Mesenchymal stem cell (in vitro differentiated cells and primary cell): ENCODE measurements around the gene CYP19A1.

Experiments used
- DNase-seq: peaks from one replicate; pipeline ENCODE4 v3.0.0-alpha.2; 2013
- H2AFZ ChIP-seq: one replicate; pipeline ENCODE4 v1.6.1; 2013; ENCODE audit warnings: low read depth, mild to moderate bottlenecking, control low read depth, inconsistent platforms, low read length, moderate library complexity
- H2AK5ac ChIP-seq: 2 replicates; pipeline ENCODE4 v1.6.1; 2013; ENCODE audit warnings: low read length, moderate library complexity, mild to moderate bottlenecking, inconsistent platforms; ENCODE audit not compliant: severe bottlenecking
- H2BK120ac ChIP-seq: one replicate; pipeline ENCODE4 v1.6.1; 2013; ENCODE audit warnings: low read depth, mild to moderate bottlenecking, inconsistent platforms, low read length, moderate library complexity
- H2BK12ac ChIP-seq, 2 experiments: one replicate each; pipeline ENCODE4 v1.6.1; 2013; ENCODE audit warnings: inconsistent platforms in 2 of 2, low read length in 2 of 2, mild to moderate bottlenecking in 2 of 2, moderate library complexity in 2 of 2, control low read depth in 1 of 2
- H2BK15ac ChIP-seq: one replicate; pipeline ENCODE4 v1.6.1; 2013; ENCODE audit warnings: mild to moderate bottlenecking, low read depth, inconsistent platforms; ENCODE audit not compliant: poor library complexity, severe bottlenecking
- H2BK5ac ChIP-seq: 2 replicates; pipeline ENCODE4 v1.6.1; 2013; ENCODE audit warnings: low read depth, mild to moderate bottlenecking, low read length, control low read depth, inconsistent platforms; ENCODE audit not compliant: poor library complexity, severe bottlenecking
- H3K14ac ChIP-seq, 2 experiments: one replicate each; pipeline ENCODE4 v1.6.1; 2013; ENCODE audit warnings: inconsistent platforms in 2 of 2, low read length in 2 of 2, control low read depth in 1 of 2, mild to moderate bottlenecking in 1 of 2, moderate library complexity in 1 of 2
- H3K18ac ChIP-seq, 2 experiments: one replicate each; pipeline ENCODE4 v1.6.1; 2013; ENCODE audit warnings: inconsistent platforms in 2 of 2, low read length in 2 of 2, control low read depth in 1 of 2, low read depth in 1 of 2, mild to moderate bottlenecking in 1 of 2
- H3K23ac ChIP-seq, 2 experiments: one replicate each; pipeline ENCODE4 v1.6.1; 2013; ENCODE audit warnings: inconsistent platforms in 2 of 2, low read length in 2 of 2, mild to moderate bottlenecking in 2 of 2, moderate library complexity in 2 of 2, control low read depth in 1 of 2
- H3K27ac ChIP-seq: 2 replicates; pipeline ENCODE4 v1.5.1; 2013; ENCODE audit warnings: mild to moderate bottlenecking, moderate library complexity, low read length, control low read depth, inconsistent platforms; ENCODE audit not compliant: poor library complexity, severe bottlenecking
- H3K27me3 ChIP-seq, 2 experiments: 2 replicates each; pipeline versions ENCODE4 v1.6.1 to v1.7.0; 2013; ENCODE audit warnings: low read length in 2 of 2, mild to moderate bottlenecking in 2 of 2, moderate library complexity in 2 of 2, control low read depth in 1 of 2, inconsistent platforms in 1 of 2; ENCODE audit not compliant: control insufficient read depth in 1 of 2, insufficient read depth in 1 of 2
- H3K36me3 ChIP-seq, 2 experiments: 2 replicates each; pipeline versions ENCODE4 v1.6.1 to v1.7.0; 2013; ENCODE audit warnings: low read length in 2 of 2, control low read depth in 1 of 2, inconsistent platforms in 1 of 2, low read depth in 1 of 2, mild to moderate bottlenecking in 1 of 2; ENCODE audit not compliant: insufficient read depth in 2 of 2, control insufficient read depth in 1 of 2
- H3K4ac ChIP-seq, 2 experiments: one replicate each; pipeline ENCODE4 v1.6.1; 2013; ENCODE audit warnings: inconsistent platforms in 2 of 2, low read length in 2 of 2, mild to moderate bottlenecking in 2 of 2, moderate library complexity in 2 of 2, control low read depth in 1 of 2, low read depth in 1 of 2
- H3K4me1 ChIP-seq: 2 replicates; pipeline ENCODE4 v1.6.1; 2013; ENCODE audit warnings: low read depth, low read length, control low read depth; ENCODE audit not compliant: control insufficient read depth, insufficient read depth
- H3K4me2 ChIP-seq: 2 replicates; pipeline ENCODE4 v1.6.1; 2013; ENCODE audit warnings: low read length, mild to moderate bottlenecking, inconsistent platforms; ENCODE audit not compliant: poor library complexity, severe bottlenecking
- H3K4me3 ChIP-seq, 2 experiments: 2 replicates each; pipeline versions ENCODE4 v1.5.1 to v1.7.0; 2013; ENCODE audit warnings: low read length in 2 of 2, mild to moderate bottlenecking in 2 of 2, control low read depth in 1 of 2, low read depth in 1 of 2; ENCODE audit not compliant: insufficient read depth in 1 of 2
- H3K79me1 ChIP-seq: replicated peaks from 2 replicates; pipeline ENCODE4 v1.6.1; 2013; ENCODE audit warnings: mild to moderate bottlenecking, control low read depth, low read length, inconsistent platforms; ENCODE audit not compliant: poor library complexity, severe bottlenecking
- H3K9ac ChIP-seq: 2 replicates; pipeline ENCODE4 v1.7.0; 2013; ENCODE audit warnings: mild to moderate bottlenecking, low read length, moderate library complexity
- H3K9me3 ChIP-seq: 2 replicates; pipeline ENCODE4 v1.7.0; 2013; ENCODE audit warnings: mild to moderate bottlenecking, low read length; ENCODE audit not compliant: control insufficient read depth
- H4K8ac ChIP-seq: one replicate; pipeline ENCODE4 v1.6.1; 2013; ENCODE audit warnings: inconsistent platforms, mild to moderate bottlenecking, low read length, moderate library complexity
- H4K91ac ChIP-seq: one replicate; pipeline ENCODE4 v1.6.1; 2013; ENCODE audit warnings: mild to moderate bottlenecking, low read length, inconsistent platforms
- WGBS: methylation state at CpG from one replicate; pipeline ENCODE4 v1.1.7; 2013; ENCODE audit warnings: mixed read lengths; 5-methylcytosine and 5-hydroxymethylcytosine counted together

The CYP19A1 gene

DNA sequence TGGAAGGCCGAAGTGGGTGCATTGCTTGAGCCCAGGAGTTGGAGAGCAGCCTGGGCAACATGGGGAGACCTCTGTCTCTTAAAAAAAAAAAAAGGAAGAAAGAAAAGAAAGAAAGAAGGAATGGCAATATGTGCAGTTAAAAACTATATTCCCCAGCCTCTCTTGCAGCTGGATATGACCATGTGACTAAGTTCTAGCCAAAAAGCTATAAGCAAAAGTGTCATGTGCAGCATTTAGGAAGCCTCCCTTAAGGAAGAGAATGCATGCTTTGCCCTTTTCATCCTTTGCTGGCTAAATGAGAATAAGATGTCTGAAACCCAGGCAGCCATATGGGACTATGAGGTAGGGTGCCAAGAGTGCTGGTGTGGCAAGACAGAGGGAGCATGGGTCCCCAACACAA is 21.8 kb downstream of the CYP19A1 start:
- Histone ChIP-seq H3K14ac (no peak overlapping the region), H3K9ac (no peak overlapping the region), H3K27ac (no peak overlapping the region), H4K8ac (no peak overlapping the region), H3K9me3 (no peaks in the 10 kb centered on the region), H3K36me3 (no peaks in the 10 kb centered on the region), H2AK5ac (no peak overlapping the region), H3K4me2 (no peak overlapping the region), H2BK120ac (no peak overlapping the region), H3K23ac (no peak overlapping the region), H3K4ac (no peak overlapping the region), H2BK5ac (no peak overlapping the region), H4K91ac (no peak overlapping the region), H3K27me3 (peaks cover 0 to 6% of the 10 kb centered on the region in 2 experiments), H3K79me1 (no peaks in the 10 kb centered on the region), H2BK15ac (no peak overlapping the region), H3K18ac (no peak overlapping the region), H3K4me3 (no peak overlapping the region), H2BK12ac (no peak overlapping the region), H3K4me1 (no peaks in the 10 kb centered on the region), H2AFZ (no peak overlapping the region)
- WGBS: 55% methylated on average over 1 of the region's 1 CpG
- DNase-seq: no peak

GRCh38 chr15:51315726-51316125 is 22.7 kb downstream of the CYP19A1 start:
- Histone ChIP-seq H2AFZ (no peak overlapping the region), H3K4me2 (no peak overlapping the region), H3K4me1 (no peaks in the 10 kb centered on the region), H4K91ac (no peak overlapping the region), H3K79me1 (no peaks in the 10 kb centered on the region), H3K18ac (no peak overlapping the region), H2BK120ac (no peak overlapping the region), H3K4ac (no peak overlapping the region), H4K8ac (no peak overlapping the region), H3K23ac (no peak overlapping the region), H3K27me3 (peaks cover 0 to 6% of the 10 kb centered on the region in 2 experiments), H3K4me3 (no peak overlapping the region), H2BK5ac (no peak overlapping the region), H3K27ac (no peak overlapping the region), H3K9ac (no peak overlapping the region), H2AK5ac (no peak overlapping the region), H2BK12ac (no peak overlapping the region), H3K9me3 (no peaks in the 10 kb centered on the region), H3K36me3 (no peaks in the 10 kb centered on the region), H3K14ac (no peak overlapping the region), H2BK15ac (no peak overlapping the region)
- 84% methylated on average over 7 of the region's 7 CpGs for WGBS
- DNase-seq: no peak

DNA sequence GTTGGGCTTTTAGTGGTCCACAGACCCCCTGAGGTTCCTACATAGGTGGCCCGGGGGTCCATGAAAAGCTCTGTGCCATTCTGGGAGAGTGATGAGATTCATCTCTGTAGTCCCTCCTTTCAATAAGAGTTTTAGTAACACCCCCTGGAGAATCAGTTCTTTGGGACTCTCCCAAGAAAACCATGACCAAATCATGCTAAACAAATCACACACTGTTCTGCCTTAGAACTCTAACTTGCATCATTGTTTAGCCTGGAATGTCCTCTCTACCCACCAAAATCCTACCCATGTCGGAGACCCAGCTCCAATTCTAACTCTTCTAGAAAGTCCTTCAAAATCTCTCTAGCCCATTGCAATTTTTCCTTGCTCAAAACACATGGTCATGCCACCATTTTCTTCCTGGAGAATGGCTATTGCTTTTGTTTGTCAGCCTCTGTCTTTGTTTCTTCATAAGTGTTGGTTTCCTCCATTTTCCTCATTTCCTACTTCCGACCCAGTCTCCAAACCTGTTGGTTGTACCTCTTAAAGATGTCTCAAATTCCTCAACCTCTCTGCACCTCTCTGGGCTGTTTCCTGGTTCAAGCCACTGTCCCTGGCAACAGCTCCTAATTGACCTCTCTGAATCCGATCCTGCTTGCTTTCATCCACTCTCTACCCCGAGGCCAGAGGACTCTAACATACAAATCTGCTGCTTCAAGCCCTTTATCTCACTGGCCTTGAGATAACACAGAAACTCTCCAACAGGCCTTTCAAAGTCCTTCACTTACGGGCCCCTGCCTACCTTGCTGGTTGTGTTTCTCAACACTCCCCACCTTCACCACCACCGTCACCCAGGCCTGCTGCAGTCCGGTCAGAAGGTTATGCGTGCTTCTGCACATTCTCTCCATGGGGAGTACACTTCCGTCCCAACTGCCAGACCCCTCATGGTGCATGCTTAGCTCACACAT is 23.7 kb downstream of the CYP19A1 start:
- Histone ChIP-seq H2BK12ac (no peak overlapping the region), H2BK15ac (no peak overlapping the region), H3K27ac (no peak overlapping the region), H3K79me1 (no peaks in the 10 kb centered on the region), H3K4ac (no peak overlapping the region), H2AK5ac (no peak overlapping the region), H3K18ac (no peak overlapping the region), H2AFZ (no peak overlapping the region), H3K4me1 (no peaks in the 10 kb centered on the region), H3K36me3 (no peaks in the 10 kb centered on the region), H2BK5ac (no peak overlapping the region), H3K27me3 (peaks cover 0 to 6% of the 10 kb centered on the region in 2 experiments), H3K4me3 (no peak overlapping the region), H2BK120ac (no peak overlapping the region), H3K4me2 (no peak overlapping the region), H3K14ac (no peak overlapping the region), H3K9ac (no peak overlapping the region), H4K8ac (no peak overlapping the region), H3K9me3 (no peaks in the 10 kb centered on the region), H4K91ac (no peak overlapping the region), H3K23ac (no peak overlapping the region)
- DNase-seq: no peak
- 76% methylated on average over 10 of the region's 10 CpGs for WGBS

DNA sequence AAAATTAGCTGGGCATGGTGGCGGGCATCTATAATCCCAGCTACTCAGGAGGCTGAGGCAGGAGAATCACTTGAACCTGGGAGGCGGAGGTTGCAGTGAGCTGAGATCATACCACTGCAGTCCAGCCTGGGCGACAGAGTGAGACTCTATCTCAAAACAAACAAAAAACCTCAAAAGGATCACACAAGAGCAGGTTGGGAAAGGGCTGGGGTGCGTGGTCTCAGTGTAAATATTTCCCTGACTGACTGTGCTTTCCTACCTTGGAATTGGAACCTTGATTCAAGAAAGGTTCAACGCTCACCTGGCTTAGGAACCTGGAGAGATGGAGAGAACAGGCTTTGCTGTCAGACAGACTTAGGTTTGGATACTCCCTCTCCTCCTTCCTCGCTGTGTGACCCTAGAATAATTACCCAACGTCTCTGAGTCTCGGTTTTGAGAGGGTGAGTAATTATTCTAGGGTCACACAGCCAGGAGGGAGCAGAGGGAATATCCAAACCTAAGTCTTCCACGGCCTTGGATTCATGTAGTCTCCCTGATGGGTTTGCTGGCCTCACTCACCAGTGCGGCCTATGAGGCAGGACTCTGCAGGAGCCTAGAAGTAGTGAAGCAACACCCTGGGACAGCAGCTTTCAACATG is 24.6 kb downstream of the CYP19A1 start:
- Histone ChIP-seq H3K18ac (no peak overlapping the region), H2BK12ac (no peak overlapping the region)

More for the DNA sequence above, 24.6 kb downstream of the CYP19A1 start:
- Histone ChIP-seq H3K27me3 (peaks cover 0 to 6% of the 10 kb centered on the region in 2 experiments), H2BK15ac (no peak overlapping the region), H3K9ac (no peak overlapping the region), H4K91ac (no peak overlapping the region), H3K4ac (no peak overlapping the region), H3K4me1 (no peaks in the 10 kb centered on the region), H3K23ac (no peak overlapping the region), H3K4me2 (no peak overlapping the region), H2AK5ac (no peak overlapping the region), H2BK5ac (no peak overlapping the region), H3K36me3 (no peaks in the 10 kb centered on the region), H3K79me1 (no peaks in the 10 kb centered on the region), H3K9me3 (no peaks in the 10 kb centered on the region), H4K8ac (no peak overlapping the region), H3K14ac (no peak overlapping the region), H2AFZ (no peak overlapping the region), H3K27ac (no peak overlapping the region), H2BK120ac (no peak overlapping the region), H3K4me3 (no peak overlapping the region)
- DNase-seq: no peak
- 78% methylated on average over 8 of the region's 10 CpGs for WGBS
